ENCODE results near the gene CHMP6. TPM values are rescaled to one million over a fixed set of nuclear protein-coding genes. Genes with fewer than 3 reads are reported as not detected.
"Not testable (repeated sequence)": the region's sequence is repeated elsewhere in the genome, so short reads cannot be mapped to it uniquely, and the experiment has no call there.

CHMP6 gene
- total RNA-seq, 1 donor from 2014 or later: 14.5 TPM

DNA sequence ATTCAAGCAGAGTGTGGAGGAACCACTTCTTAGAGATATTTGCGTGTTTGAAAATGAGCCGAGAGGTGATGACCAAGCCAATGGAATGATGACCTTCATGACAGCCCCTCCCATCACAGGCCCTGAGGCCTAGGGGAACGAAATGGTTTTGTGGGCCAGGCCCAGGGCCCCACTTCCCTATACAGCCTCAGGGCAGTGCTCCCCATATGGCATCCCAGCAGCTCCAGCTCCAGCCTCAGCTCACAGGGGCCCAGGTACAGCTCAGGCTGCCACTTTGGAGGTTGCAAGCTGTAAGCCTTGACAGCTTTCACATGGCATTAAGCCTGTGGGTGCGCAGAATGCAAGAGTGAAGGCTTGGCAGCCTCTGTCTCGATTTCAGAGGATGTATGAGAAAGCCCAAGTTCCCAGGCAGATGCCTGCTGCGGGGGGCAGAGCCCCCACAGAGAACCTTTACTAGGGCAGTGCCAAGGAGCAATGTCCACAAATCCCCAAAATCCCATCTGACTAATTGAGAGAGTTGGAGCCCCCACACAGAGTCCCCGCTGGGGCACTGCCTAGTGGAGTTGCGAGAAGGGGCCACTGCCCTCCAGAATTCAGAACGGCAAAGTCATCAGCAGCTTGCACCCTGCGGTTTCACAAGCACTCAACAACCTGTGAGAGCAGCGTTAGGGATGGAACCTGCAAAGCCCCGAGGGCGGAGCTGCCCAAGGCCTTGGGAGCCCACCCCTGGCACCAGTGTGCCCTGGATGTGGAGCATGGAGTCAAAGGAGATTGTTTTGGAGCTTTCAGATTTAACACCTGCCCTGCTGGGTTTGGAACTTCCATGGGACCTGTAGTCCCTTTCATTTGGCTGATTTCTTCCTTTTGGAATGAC lies 21.2 kb downstream of the CHMP6 start:
- no peak for DNase-seq

DNA sequence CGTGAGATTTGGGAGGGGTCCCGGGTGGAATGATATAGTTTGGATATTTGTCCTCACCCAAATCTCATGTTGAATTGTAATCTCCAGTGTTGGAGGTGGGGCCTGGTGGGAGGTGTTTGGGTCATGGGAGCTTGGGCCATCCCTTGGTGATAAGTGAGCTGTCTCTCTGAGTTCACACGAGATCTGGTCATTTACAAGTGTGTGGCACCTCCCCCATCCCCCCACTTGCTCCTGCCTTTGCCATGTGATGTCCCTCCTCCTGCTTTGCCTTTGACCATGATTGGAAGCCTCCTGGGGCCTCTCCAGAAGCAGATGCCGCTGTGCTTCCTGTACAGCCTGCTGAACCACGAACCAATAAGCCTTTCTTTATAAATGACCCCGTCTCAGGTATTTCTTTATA lies 22.0 kb downstream of the CHMP6 start:
- DNase-seq: no peak

DNA sequence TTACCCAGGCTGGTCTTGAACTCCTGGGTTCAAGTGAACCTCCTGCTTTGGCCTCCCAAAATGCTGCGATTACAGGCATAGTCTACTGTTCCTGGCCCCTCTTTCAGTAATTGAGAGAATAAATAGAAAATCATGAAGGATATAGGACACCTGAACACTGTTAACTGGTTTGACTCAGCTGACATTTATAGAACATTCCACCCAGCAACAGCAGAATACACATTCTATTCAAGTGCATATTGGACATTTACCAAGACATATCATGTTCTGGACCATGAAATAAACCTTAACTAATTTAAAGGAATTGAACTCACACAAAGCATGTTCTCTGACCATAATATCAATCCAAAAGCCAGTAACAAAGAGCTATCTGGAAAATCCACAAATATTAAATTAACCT lies 23.5 kb downstream of the CHMP6 start:
- DNase-seq: no peak

DNA sequence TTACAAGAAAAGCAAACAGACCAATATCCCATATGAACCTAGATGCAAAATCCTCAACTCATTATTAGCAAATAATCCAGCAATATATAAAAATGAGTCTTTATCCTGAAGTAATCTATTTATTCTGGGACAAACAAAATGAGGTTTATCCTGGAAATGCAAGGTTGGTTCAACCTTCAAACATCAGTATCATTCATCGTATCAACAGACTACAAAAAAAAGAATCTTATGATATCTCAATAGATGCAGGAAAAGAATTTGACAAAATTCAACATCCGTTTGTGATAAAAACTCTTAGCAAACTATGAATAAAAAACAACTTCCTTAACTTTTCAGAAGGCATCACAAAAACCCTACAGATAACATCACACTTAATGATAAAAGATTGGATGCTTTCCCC lies 24.9 kb downstream of the CHMP6 start:
- DNase-seq: no peak

DNA sequence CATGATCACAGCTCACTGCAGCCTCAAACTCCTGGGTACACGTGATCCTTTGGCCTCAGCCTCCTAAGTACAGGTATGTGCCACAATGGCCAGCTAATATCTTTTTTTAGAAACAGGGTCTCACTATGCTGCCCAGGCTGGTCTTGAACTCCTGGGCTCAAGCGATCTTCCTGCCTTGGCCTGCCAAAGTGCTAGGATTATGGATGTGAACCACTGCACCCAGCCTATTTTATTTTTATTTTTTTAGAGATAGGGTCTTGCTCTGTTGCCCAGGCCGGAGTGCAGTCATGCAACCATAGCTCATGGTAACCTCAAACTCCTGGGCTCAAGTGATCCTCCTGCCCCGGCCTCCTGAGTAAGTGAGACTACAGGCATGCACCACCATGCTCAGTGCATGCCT lies 25.7 kb downstream of the CHMP6 start:
- DNase-seq: not testable (repeated sequence)

DNA sequence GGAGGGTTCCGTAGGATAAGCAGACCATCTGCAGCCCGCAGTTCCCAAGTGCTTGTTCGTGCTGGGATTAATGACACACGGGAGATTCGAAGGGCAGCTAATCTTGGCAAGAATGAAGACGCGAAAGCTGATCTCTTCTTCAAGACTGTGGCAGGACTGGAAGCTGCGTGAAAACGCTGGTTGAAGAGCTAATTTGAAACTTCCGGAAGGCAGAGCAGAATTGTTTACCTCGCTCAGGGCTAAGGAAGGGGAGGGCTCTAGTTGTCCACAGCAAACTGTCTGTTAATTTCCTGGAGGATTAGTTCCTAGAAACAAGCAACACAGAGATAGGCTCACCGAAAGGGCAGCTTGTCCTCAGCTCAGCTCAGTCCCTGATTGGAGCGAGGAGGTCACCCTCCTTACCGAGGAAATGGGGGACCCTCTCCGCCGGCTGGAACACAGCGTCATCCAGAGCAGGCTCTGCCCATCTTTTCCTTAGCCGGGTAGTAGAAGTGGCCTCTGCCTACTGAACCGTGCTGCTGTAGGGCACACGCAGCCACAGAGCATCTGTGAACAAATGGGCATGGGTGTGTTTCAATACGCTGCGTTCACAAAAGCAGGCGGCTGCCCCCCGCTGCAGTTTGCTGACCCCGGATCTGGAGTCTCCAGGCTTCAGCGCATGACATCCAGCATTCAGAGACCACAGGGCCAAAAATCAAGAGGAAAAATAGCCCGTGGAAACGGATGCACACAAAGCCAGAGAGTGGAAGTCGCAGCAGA lies 26.6 kb downstream of the CHMP6 start:
- DNase-seq: peak; percentile 73

DNA sequence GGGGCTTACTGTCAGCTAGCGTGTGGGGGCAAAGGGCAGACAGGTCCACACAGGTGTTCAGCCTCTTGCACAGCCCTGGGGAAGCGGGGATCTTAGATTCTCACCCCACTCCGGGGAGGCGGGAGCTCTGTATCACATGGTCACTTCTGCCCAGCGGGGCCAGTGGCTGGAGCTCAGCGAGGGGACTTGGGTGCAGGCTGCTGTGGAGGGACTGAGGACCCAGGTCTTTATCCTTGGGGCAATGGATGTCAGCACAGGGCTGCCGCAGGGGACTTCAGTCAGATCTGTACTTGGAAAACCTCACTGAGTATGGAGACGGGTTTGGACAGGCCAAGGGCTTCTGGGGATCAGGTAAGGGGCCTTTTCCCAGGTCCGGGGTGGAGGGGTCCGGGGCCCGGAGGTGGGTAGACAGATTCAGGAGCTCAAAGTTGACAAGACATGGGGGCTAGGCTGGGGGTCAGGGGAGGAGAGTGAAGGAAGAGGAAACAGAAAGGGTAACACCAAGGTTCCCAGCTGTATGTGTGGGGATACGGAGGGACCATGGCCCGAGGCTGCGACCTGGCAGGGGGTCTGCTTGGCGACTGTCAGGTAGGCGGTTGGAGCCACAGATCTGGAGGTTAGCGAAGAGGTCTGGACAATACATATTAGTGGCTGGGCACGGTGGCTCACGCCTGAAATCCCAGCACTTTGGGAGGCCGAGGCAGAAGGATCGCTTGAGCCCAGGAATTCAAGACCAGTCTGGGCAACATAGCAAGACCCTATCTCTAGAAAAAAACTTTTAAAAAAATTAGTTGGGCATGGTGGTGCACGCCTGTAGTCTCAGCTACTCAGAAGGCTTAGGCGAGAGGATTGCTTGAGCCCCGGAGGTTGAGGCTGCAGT lies 28.2 kb downstream of the CHMP6 start:
- DNase-seq: no peak

DNA sequence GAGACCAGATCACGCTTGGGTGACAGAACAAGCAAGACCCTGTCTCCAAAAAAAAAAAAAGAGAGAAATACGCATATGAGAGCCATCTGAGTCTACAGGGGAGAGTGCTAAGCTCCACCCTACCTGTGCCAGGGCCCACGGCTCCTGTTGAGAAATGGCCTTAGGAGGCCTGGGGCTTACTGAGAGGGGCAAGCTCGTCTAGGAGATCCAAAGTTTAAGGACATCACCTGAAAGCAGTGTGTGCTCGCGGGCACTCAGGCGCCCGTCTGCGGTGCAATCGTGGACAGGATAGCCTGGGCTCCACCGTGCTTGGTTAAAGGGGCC lies 28.8 kb downstream of the CHMP6 start:
- no peak for DNase-seq

DNA sequence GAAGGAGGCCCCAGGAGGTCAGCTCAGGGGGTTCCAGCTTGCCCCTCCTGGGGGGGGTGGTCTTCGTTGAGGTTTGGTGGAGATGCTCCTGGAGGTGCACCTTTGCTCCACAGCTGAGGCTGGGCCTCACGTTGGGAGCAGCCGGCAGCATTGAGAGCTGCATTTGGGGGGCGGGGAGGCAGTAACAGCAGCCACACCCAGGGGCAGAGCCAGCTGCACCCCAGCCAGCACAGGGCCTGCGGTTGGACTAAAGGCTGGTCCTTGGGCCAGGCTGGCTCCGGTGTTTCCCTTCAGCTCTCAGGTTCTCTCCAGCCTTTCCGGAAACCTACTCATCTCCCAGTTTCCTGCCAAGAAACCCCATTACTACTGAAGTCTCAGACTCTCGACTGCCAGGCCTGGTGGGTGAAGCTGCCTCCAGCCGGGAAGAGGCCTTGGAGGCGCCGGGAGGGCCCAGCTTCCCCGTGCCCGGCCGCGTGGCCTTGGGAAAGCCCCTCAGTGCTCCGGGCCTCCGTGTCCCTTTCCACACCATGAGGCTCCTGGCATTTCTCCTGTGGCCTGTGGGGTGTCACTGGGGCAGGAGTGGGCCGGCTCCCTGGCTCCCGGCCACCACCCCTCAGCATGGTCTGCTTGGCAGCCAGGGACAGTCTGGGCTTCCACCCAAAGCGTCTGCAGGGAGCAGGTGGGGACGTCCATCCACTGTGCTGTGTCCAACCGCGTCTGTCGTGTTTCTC lies 29.3 kb downstream of the CHMP6 start:
- no peak for DNase-seq

DNA sequence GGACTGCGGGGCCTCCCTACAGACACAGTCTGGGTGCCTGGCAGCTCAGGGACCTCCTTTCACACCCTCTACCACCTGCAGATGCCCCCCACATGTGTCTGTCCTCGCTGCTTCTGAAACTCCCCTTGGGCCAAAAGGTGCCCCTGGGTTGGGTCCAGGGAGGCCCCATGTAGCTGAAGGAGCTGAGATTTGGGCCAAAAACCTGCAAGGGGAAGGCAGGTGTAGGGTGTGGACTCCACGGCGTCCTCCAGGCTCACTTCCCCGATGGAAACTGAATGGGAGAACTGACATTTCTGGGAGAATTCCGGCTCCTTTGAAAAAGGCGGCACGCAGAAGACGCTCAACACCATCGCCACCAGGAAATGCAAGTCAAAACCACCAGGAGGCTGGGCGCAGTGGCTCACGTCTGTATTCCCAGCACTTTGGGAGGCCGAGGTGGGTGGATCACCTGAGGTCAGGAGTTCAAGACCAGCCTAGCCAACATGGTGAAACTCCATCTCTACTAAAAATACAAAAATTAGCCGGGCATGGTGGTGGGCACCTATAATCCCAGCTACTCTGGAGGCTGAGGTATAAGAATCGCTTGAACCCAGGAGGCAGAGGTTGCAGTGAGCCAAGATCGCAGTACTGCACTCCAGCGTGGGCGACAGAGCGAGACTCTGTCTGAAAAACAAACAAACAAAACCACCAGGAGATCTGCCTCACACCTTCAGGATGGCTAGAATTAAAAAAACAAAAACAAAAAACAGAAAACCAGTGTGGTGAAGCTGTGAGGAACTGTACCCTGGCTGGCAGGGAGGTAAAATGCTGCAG lies 30.1 kb downstream of the CHMP6 start:
- DNase-seq: no peak

DNA sequence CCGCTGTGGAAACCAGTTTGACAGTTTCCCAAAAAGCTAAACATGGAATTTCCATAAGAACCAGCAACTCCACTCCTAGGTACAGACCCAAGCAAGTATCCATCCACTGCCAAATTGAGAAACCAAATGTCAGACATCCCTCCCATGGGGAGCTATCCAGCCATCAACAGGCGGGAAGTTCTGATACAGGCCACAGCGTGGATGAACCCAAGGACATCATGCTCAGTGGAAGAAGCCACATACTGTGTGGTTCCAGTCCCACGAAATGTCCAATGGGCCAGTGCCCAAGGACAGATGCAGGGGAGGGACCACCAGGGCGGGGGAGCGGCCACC lies 30.7 kb downstream of the CHMP6 start:
- DNase-seq: no peak

DNA sequence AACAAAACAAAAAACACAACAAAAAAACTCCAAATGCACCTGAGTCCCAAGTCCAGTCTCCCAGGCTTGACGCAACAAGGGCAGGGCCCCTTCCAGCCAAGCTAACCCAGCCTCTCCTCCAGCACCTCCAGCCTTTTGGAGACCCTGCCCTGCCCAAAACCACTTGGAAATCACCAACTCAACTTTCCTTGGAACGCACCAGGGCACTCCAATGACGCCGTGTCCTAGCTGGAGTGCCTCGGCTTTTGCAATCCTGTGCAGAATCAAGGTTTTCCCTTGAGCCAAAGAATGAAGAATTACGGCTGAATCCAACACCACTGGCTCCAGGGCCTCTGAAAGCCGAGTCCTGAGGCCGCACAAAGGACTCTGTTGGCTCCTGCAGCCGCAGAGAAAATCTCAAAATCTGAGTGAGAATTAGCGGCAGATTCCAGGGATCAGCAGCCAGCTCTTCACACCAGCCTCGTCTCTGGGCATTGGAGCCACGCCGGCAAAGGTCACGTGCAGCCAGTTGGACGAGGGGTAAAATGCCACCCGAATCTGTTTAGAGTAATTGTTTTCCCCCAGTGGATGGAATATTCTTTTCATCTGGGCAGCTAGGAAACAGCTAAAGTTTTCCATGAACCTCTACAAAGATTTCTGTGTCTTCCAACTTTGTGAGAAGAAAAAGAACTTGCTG lies 33.6 kb downstream of the CHMP6 start:
- DNase-seq: no peak

DNA sequence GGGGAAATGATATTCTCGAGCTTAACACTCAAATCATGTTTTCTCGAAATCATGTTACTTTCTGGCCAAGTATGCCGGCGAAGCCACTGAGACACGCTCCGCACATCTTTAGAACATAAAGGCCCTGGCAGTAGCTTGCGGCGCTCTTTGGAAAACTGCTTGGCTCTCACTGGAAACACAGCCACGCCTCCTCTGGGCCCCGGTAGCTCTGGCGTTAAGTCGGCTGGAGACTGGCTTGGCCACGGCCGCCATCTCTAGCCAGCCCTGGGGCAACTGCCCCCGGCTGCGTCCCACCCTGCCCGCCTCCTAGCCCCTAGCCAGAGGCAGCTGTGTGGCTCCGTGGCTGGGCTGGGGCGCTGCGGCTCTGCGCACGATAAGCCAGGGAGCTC lies 34.1 kb downstream of the CHMP6 start:
- peak; percentile 66 for DNase-seq

DNA sequence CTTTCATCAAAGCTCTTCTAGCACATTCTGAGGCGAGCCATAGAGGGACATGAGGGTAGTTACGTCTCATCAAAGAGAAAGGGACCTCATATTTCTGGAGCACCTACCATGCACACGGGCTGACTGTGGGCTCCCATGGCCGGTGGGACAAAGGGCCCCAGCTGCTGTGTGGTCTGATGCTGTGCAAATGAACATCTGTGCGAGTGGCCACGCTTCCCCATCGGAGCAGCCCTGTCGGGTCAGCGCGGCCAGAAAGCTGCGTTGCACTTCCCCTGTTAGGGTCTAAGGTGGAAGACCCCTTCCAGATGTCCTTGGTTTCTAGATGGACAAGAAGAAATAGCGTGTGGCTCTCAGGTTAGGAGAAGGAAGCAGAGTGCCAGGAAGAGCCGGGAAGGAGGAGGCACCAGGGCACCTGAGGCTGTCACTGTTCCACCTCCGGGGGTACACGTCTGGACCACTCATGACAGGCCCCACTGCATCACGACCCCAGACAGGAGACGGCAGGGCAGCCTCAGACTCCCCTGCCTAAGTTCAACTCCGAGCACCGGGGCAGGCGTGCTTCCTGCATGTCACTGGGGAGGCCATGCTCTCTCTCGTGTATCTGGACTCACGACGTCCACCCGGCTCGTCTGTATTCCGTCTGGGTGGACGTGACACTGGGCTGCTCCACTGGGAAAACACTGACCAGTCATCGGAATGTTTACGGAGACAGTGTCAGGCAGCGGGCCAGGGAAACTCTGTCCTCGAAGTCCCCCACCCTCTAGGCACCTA lies 34.8 kb downstream of the CHMP6 start:
- no peak for DNase-seq

DNA sequence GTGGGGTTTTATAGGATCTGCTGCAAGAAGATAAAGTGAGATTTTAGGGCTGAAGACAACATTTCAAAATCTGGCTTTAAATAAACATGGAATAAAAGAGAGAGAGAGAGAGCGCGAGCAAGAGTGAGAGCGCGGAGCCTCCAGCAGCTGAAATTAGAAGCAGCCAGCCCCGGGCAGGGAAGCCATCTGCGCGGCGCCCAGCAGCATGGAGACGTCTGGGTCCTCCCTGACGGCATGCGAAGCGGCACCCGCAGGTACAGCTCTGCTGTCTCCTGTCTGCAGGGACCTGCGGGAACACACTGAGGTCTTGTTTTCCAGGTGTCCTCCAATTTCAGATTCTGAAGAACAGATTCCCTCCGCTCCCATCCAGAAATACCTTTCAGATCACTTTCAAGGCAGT lies 35.4 kb downstream of the CHMP6 start:
- DNase-seq: no peak

DNA sequence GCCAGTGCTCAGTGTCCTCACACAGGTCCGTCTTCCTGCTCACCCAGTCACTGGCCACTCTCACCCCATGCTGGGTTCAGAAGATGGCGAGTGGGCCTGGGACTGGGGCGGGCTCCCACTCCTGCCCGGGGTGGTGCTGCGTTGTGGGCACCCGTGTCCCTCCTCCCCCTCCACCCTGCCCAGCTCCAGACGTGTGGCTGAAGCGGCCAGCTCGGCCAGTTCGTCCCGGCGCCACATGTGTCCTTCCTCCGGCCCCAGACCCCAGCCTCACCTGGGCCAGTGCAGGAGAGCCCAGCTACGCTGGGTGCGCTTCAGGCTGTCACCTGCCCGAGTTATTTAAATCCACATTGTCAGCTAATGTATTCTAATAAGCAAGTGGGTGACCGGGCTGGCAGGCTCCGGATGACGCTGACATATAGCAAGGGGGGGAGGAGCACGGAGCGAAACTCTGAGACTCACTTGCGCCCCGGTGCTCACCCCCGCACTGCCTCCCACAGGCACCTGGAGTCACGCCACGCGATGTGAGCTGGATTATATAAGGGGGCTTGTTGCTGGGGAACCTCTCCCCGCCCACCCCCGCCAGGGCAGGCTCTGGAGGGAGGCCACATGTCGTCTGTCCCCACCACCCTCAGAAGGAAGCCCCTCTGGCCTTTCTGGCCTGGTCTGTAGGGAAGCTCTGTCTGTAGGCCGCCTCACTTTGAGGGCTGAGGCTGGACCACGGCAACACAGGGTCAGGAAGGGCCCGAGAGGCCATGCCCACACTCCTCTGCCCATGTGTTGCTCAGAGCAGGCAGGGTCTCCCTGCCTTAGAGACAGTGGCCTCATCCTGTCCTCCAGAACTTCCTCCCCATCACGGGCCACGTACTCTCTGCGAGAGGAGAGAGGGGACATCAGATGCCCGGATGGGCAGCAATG lies 36.2 kb downstream of the CHMP6 start:
- DNase-seq: no peak

DNA sequence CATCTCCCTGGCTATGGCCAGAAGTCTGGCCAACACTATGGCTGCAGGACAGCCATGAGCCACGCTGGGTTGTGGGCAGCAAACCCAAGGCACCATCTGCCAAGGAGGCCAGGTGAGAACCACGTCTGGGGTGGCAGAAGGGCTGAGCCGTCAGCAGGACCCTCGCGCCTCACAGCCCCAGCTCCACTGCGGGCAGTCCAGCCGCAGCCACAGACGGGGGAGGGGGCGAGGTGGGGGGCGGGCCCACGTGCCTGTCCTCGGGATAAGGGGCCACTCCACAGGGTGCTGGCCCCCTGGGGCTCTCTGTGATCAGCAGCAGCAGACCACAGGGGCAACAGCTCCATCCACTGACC lies 36.8 kb downstream of the CHMP6 start:
- no peak for DNase-seq

DNA sequence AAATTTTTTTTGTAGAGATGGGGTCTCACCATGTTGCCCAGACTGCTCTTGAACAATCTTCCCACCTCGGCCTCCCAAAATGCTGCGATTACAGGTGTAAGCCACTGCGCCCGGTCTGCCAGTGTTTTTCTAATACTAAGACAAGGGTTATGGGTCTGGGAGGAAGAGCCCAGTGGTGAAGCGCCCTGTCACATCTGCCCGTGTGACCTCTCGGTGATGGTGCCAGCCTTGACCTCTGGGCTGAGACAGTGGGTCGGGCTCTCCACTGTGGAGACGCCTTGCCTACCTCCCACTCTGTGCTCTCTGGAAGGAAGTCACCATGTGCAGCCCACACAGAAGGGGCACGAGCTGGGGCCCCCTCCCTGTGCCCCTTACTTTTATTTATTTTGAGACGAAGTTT lies 38.2 kb downstream of the CHMP6 start:
- no peak for DNase-seq

DNA sequence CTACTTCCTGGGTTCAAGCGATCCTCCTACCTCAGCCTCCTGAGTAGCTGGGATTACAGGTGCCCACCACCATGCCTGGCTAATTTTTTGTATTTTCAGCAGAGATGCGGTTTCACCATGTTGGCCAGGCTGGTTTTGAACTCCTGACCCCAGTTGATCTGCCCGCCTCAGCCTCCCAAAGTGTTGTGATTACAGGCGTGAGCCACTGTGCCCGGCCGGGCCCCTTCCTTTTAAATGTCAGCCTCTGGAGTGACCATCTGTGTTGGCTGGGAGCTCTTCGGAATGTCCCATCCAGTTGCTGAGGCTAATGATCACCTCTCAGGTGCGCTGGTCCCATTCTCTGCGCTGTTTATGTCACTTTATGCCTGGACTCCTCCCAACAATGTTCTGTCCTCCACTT lies 38.7 kb downstream of the CHMP6 start:
- DNase-seq: not testable (repeated sequence)
